SK-N-SH (cell line): ENCODE results near the gene SEPTIN2. TPM values are rescaled to one million over a fixed set of nuclear protein-coding genes. Genes with fewer than 3 reads are reported as not detected.

Experiments used
- CTCF ChIA-PET: fragments of 300-600, 350-600 bp; formaldehyde crosslinking; extraction: SDS; loops from one replicate; lab custom pipeline; 2021; lab: Yijun Ruan, JAX
- POLR2A ChIA-PET: fragments of 350-600 bp; sonication (Branson Sonifier 250); formaldehyde crosslinking; extraction: SDS; loops from one replicate; lab custom pipeline; 2020; ENCODE audit warnings: antibody characterized with exemption, inconsistent platforms; lab: Yijun Ruan, JAX
- DNase-seq: peaks from one replicate; pipeline ENCODE4 v3.0.0; 2012
- H2AFZ ChIP-seq: fragments of 200-600 bp; sonication (generic); 2 replicates; pipeline ENCODE4 v1.8.1; 2016; ENCODE audit warnings: antibody characterized with exemption, mild to moderate bottlenecking, low read depth
- H3F3A ChIP-seq: fragments of 200-600 bp; sonication (generic); replicated peaks from 2 replicates; pipeline ENCODE3; 2016; ENCODE audit warnings: antibody characterized with exemption, mild to moderate bottlenecking; ENCODE audit not compliant: insufficient read depth
- H3K27ac ChIP-seq, 2 experiments: fragments of 200-500 bp in 1 of 2; fragments of 200-600 bp in 1 of 2; sonication (Bioruptor generic) in 1 of 2; sonication (generic), shearing (Covaris generic) in 1 of 2; 2 replicates each; pipeline versions ENCODE4 v1.5.1 to v1.6.1; 2014 to 2016; ENCODE audit warnings: low read depth in 2 of 2, inconsistent platforms in 1 of 2, low read length in 1 of 2, mild to moderate bottlenecking in 1 of 2, mixed read lengths in 1 of 2
- H3K27me3 ChIP-seq: fragments of 200-600 bp; sonication (generic), shearing (Covaris generic); 2 replicates; pipeline ENCODE4 v1.6.1; 2016; ENCODE audit warnings: mixed run types; ENCODE audit not compliant: insufficient read depth
- H3K36me3 ChIP-seq, 2 experiments: fragments of 200-500 bp in 1 of 2; fragments of 200-600 bp in 1 of 2; sonication (Bioruptor generic) in 1 of 2; sonication (generic) in 1 of 2; replicated peaks in 1 of 2; 2 replicates each; pipeline versions ENCODE3 to v1.5.1; 2014 to 2016; ENCODE audit warnings: low read length in 1 of 2, mild to moderate bottlenecking in 1 of 2; ENCODE audit not compliant: insufficient read depth in 2 of 2, control insufficient read depth in 1 of 2
- H3K4me1 ChIP-seq, 2 experiments: fragments of 200-500 bp in 1 of 2; fragments of 200-600 bp in 1 of 2; sonication (Bioruptor generic) in 1 of 2; sonication (generic), shearing (Covaris generic) in 1 of 2; 2 replicates each; pipeline versions ENCODE4 v1.5.1 to v1.6.1; 2014 to 2016; ENCODE audit warnings: low read depth in 1 of 2, low read length in 1 of 2, mixed run types in 1 of 2; ENCODE audit not compliant: insufficient read depth in 2 of 2, control insufficient read depth in 1 of 2
- H3K4me2 ChIP-seq: fragments of 200-600 bp; sonication (generic), shearing (Covaris generic); 2 replicates; pipeline ENCODE4 v1.6.1; 2017; ENCODE audit warnings: mixed run types
- H3K4me3 ChIP-seq, 2 experiments: fragments of 200-500 bp in 1 of 2; fragments of 200-600 bp in 1 of 2; sonication (Bioruptor generic) in 1 of 2; sonication (generic), shearing (Covaris generic) in 1 of 2; 2 replicates each; pipeline versions ENCODE4 v1.5.1 to v1.8.1; 2014 to 2016; ENCODE audit warnings: low read depth in 2 of 2, inconsistent platforms in 1 of 2, low read length in 1 of 2, mild to moderate bottlenecking in 1 of 2, mixed read lengths in 1 of 2, moderate library complexity in 1 of 2
- H3K79me2 ChIP-seq: fragments of 200-600 bp; sonication (generic); 2 replicates; pipeline ENCODE4 v1.8.1; 2017; ENCODE audit warnings: mild to moderate bottlenecking; ENCODE audit not compliant: insufficient read depth
- H3K9ac ChIP-seq: fragments of 200-600 bp; sonication (generic); 2 replicates; pipeline ENCODE4 v1.6.1; 2017; ENCODE audit warnings: mixed run types
- H3K9me2 ChIP-seq: fragments of 200-600 bp; sonication (generic); 2 replicates; pipeline ENCODE4 v1.6.1; 2017; ENCODE audit warnings: mixed run types
- H3K9me3 ChIP-seq: fragments of 200-600 bp; sonication (generic); 2 replicates; pipeline ENCODE4 v1.6.1; 2017; ENCODE audit warnings: mixed run types, mild to moderate bottlenecking, moderate library complexity
- H4K20me1 ChIP-seq: fragments of 200-600 bp; sonication (generic); 2 replicates; pipeline ENCODE4 v1.6.1; 2017; ENCODE audit warnings: mild to moderate bottlenecking, mixed run types; ENCODE audit not compliant: insufficient read depth
- CHD2 ChIP-seq: fragments of 150-350 bp; IDR thresholded peaks from 2 replicates; pipeline ENCODE4 v1.6.1; 2018; ENCODE audit warnings: low read length; ENCODE audit not compliant: partially characterized antibody
- FOSL2 ChIP-seq: IDR thresholded peaks from 2 replicates; pipeline ENCODE4 v1.4.0; 2012; ENCODE audit warnings: low read depth, mild to moderate bottlenecking, moderate library complexity, borderline replicate concordance
- FOXJ3 ChIP-seq: sonication (generic); formaldehyde crosslinking; IDR thresholded peaks from 2 replicates; pipeline ENCODE4 v1.5.1; 2020; ENCODE audit warnings: mild to moderate bottlenecking, missing genetic modification reagents
- FOXM1 ChIP-seq: IDR thresholded peaks from 2 replicates; pipeline ENCODE4 v1.4.0; 2012; ENCODE audit warnings: low read depth, mild to moderate bottlenecking
- GABPA ChIP-seq: IDR thresholded peaks from 2 replicates; pipeline ENCODE4 v1.4.0; 2012; ENCODE audit warnings: low read depth, mild to moderate bottlenecking
- GATA2 ChIP-seq: sonication (generic); formaldehyde crosslinking; IDR thresholded peaks from 2 replicates; pipeline ENCODE4 v1.5.0; 2020; ENCODE audit warnings: mild to moderate bottlenecking, missing genetic modification reagents
- JUND ChIP-seq: IDR thresholded peaks from 2 replicates; pipeline ENCODE4 v1.4.0; 2012
- NRF1 ChIP-seq: IDR thresholded peaks from 2 replicates; pipeline ENCODE4 v1.6.1; 2012; ENCODE audit warnings: low read depth, mild to moderate bottlenecking, low read length
- RAD21 ChIP-seq: IDR thresholded peaks from 2 replicates; pipeline ENCODE4 v1.6.1; 2012; ENCODE audit warnings: mild to moderate bottlenecking, low read length
- RCOR1 ChIP-seq: fragments of 150-350 bp; IDR thresholded peaks from 2 replicates; pipeline ENCODE4 v1.6.1; 2017; ENCODE audit warnings: antibody characterized with exemption, low read length
- REST ChIP-seq: IDR thresholded peaks from 2 replicates; pipeline ENCODE4 v1.6.1; 2012; ENCODE audit warnings: mild to moderate bottlenecking, low read depth, low read length, moderate library complexity
- RXRA ChIP-seq: IDR thresholded peaks from 2 replicates; pipeline ENCODE4 v1.4.0; 2012; ENCODE audit warnings: low read depth, mild to moderate bottlenecking, borderline replicate concordance
- SIN3A ChIP-seq: IDR thresholded peaks from 2 replicates; pipeline ENCODE4 v1.6.1; 2012; ENCODE audit warnings: low read depth, mild to moderate bottlenecking, low read length, moderate library complexity, borderline replicate concordance
- SMC3 ChIP-seq: IDR thresholded peaks from 2 replicates; pipeline ENCODE4 v1.6.1; 2012; ENCODE audit warnings: low read depth, low read length, improper control_type of control experiment
- TAF1 ChIP-seq: IDR thresholded peaks from 2 replicates; pipeline ENCODE4 v1.6.1; 2012; ENCODE audit warnings: low read depth, mild to moderate bottlenecking, low read length, moderate library complexity, borderline replicate concordance
- TCF12 ChIP-seq: IDR thresholded peaks from 2 replicates; pipeline ENCODE4 v1.4.0; 2012
- TEAD4 ChIP-seq: IDR thresholded peaks from 2 replicates; pipeline ENCODE4 v1.4.0; 2012; ENCODE audit warnings: mild to moderate bottlenecking, borderline replicate concordance; ENCODE audit not compliant: insufficient read depth
- YY1 ChIP-seq: IDR thresholded peaks from 2 replicates; pipeline ENCODE4 v1.4.0; 2012; ENCODE audit warnings: low read depth, mild to moderate bottlenecking
- ZBTB33 ChIP-seq: IDR thresholded peaks from 2 replicates; pipeline ENCODE4 v1.4.0; 2012; ENCODE audit warnings: low read depth, borderline replicate concordance
- WGBS: methylation state at CpG from one replicate; pipeline ENCODE4 v1.1.6; 2017; ENCODE audit warnings: low lambda C conversion rate; 5-methylcytosine and 5-hydroxymethylcytosine counted together
- polyA plus RNA-seq, 3 experiments: library from polyadenylated mRNA; depleted of rRNA; stranded (reverse); fragments of >200 nt; gene quantifications; 2 replicates each; pipeline ENCODE4 v1.2.3, GENCODE V29; 2012

SEPTIN2 gene
- polyA plus RNA-seq, 1 of the 3 experiments (the other 2 are of a cell fraction): 226 TPM

DNA sequence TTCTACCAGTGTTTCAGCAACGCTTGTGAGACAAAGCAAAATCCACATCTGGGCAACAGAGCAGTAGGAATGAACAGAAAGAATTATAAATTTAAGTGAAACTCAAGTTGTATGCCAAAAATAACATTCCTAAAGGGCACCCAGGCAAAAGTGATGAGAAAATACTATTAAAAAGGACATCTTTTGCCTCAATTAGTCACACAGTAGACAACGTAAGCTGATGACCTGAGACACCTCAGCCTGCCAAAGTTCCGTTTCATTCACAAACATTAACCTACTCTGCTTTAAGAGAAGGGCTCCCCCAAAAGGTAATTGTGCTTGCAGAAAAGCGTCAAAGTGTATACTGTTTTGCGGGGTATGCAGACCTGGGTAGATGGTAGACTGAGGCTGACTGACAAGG is 7.5 kb upstream of the SEPTIN2 start:
- Histone ChIP-seq H3K36me3 (peaks cover 0 to 3% of the 10 kb centered on the region in 2 experiments), H4K20me1 (peaks cover 78% of the 10 kb centered on the region), H3K4me2 (no peak overlapping the region), H3K79me2 (peaks cover 100% of the 10 kb centered on the region), H3K4me3 (no peak overlapping the region), H2AFZ (no peak overlapping the region), H3K9ac (no peak overlapping the region), H3K9me2 (no peaks in the 10 kb centered on the region), H3F3A (peaks cover under 1% of the 10 kb centered on the region), H3K9me3 (no peaks in the 10 kb centered on the region), H3K27ac (no peak overlapping the region), H3K27me3 (no peaks in the 10 kb centered on the region), H3K4me1 (peaks cover 0 to 29% of the 10 kb centered on the region in 2 experiments; a peak in 2 of 4 replicates)
- ChIA-PET POLR2A (no interaction called here), CTCF (no interaction called here)
- TF ChIP-seq TAF1 (no peak), SIN3A (no peak), FOSL2 (no peak), CHD2 (no peak), SMC3 (no peak), RCOR1 (no peak), TCF12 (no peak), NRF1 (no peak), TEAD4 (no peak), ZBTB33 (no peak)
- no peak for DNase-seq
- 89% methylated on average over 5 of the region's 5 CpGs for WGBS

GRCh38 chr2:241308832-241309500 is 6.8 kb upstream of the SEPTIN2 start:
- ChIA-PET CTCF (no interaction called here), POLR2A (no interaction called here)
- H4K20me1 ChIP-seq: peaks cover 71% of the 10 kb centered on the region
- no peaks in the 10 kb centered on the region for H3K27me3 ChIP-seq
- no peak overlapping the region for H3K27ac ChIP-seq
- peaks cover 0 to 3% of the 10 kb centered on the region in 2 experiments for H3K36me3 ChIP-seq
- H3K4me1 ChIP-seq: peaks cover 0 to 26% of the 10 kb centered on the region in 2 experiments; a peak in 2 of 4 replicates
- no peak overlapping the region for H3K9ac ChIP-seq
- H3K4me3 ChIP-seq: no peak overlapping the region
- no peak overlapping the region for H2AFZ ChIP-seq
- peaks cover 3% of the 10 kb centered on the region for H3F3A ChIP-seq
- H3K79me2 ChIP-seq: peaks cover 100% of the 10 kb centered on the region
- DNase-seq: no peak
- H3K9me3 ChIP-seq: no peaks in the 10 kb centered on the region
- WGBS: 83% methylated on average over 17 of the region's 18 CpGs
- no peak overlapping the region for H3K4me2 ChIP-seq
- H3K9me2 ChIP-seq: no peaks in the 10 kb centered on the region
- TF ChIP-seq FOXM1 (no peak), NRF1 (no peak), TEAD4 (no peak), JUND (no peak), RAD21 (no peak), GABPA (no peak), FOXJ3 (no peak), YY1 (no peak), CHD2 (no peak), ZBTB33 (no peak), RXRA (no peak), REST (no peak), RCOR1 (no peak), GATA2 (no peak), TAF1 (no peak)
